GM19328 (cell line): ENCODE data around the gene BLID.

Experiments
- ATAC-seq: cut with Tn5 transposase; IDR thresholded peaks from one replicate; pipeline ENCODE4 v1.9.1; 2021; ENCODE audit warnings: mild to moderate bottlenecking, moderate library complexity; ENCODE audit not compliant: unreplicated experiment

BLID gene

DNA sequence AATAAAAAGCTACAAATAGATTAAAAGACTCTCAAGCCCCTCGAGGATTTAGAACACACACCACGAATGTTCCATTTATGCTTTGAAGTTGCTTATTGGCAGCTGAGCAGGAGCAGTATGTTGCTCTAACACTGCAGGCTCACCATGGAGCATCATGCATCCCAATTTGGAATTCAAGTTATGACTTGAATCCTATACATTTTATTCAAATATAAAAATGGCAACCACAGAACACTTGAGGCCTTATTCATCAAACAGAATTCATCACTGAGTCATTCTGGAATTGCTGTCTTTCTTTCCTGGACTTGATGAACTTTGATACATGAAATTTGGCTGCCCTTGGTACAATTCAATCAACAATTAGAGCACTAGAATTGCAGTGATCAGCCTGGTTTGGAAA, 24.5 kb upstream of the BLID start:
- ATAC-seq: no peak

DNA sequence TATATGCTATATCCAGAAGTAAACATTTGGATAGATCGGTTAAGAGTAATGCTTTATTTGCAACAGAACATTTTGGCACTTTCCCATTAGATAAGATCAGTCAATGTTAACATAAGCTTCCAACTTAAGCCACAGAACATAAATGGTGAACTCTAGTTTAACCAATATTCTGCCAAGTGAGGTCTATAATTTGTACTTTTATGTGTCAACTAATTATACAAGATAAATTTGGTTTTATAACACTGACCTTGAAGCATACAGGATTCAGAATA, 23.5 kb upstream of the BLID start:
- no peak for ATAC-seq

DNA sequence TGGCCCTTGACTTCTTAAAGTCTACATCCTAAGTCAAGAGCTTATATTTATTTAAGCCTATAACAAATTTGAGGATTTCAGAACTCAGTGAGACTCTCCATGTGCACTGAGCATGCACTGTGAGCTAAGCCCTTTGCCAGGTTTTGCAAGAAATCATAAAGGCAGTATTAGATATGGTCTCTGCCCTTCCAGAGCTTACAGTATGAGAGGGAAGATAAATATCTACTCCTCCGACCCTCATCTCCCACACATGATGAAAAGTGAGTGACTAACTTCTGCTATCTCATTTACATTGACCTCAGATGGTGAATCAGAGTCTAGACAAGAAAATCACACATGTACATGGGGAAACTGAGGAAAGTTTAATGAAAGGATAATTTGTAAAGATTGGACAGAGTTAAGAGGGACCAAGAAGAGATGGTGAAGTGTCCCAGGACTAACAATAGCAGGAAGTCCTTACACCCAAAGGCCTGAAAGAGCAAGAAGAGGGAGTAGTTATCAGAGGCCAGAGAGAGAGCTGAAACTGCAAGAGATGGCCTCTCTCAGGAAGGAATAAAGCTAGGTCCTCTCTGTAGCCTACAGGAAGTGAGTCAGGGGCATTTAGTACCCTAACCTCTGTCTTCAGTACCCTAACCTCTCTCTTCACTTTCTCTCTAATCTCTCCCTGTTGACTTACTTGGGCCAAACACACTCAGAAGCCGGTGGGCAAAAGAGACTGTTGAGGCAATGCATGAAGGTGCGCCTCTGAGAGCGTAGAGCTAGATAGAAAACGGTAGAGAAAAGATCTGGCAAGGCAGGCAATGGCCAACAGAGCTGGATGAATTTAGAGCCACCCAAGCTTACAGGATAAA, 23.0 kb upstream of the BLID start:
- ATAC-seq: no peak

DNA sequence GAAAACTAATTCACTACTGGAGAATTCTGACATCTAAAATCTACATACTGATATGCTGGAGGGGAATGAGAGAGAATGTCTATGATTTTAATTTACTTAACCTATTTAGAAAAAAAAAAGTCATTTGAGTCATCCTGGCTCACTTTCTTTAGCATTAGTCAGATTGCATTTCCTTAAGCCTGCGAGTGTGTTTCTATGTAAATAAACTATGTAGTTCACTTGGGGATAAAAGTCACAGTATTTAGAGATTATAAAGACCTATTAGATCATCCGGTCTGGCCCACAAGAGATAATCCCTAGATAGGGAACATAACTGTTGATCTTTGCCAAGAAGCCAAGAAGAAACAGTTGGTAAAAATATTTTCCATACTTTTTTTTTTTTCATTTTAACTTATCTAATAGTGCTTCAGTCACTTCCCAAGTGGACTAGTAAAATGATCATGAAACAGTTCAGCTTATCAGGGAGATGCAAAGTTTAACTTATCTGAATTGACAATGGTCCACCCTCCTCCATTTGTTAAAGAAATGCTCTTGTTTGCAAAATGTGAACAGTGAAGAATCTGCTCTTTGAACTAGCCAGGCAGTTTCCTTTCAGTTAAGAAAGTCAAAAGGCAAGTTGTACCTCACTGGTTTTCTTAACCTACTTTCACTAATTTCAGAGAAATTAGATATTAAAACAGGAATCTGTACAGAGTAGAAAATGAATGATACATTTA, 21.2 kb upstream of the BLID start:
- no peak for ATAC-seq

DNA sequence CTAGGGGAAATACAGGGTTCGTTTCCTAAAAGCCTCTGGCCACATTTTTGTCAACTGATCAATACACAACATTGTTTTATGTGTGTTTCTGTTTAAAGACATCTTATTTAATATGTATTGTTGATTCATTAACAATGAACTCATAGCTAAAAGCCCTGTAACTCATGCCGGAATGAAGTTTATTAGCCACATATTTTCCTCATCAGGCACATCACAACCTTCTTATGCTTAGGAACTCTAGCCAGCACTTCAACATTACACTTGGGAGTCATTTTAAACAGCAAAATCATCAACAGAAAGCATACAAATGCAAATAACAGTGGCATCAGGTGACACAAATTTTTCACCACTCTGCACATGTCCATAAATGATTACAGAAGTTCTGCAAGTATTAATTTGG, 15.1 kb upstream of the BLID start:
- no peak for ATAC-seq

DNA sequence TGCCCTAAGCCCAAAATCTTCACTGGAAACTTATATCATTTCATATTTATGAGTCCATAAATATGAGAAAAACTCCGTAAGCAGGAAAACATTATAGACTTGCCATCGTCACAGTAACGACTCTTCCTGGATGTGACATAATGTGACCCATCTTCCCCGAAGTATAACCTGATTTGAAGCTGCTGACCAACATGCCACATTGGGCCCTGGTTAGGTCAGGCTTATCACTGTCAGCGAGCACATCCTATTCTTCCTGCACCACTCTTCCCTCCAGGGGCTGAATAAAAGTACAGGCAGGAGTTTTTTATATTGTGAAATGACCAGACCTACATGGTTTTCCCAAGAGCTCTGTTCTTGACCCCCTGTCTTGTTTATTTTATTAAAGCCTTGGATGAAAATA, 12.1 kb upstream of the BLID start:
- ATAC-seq: no peak

DNA sequence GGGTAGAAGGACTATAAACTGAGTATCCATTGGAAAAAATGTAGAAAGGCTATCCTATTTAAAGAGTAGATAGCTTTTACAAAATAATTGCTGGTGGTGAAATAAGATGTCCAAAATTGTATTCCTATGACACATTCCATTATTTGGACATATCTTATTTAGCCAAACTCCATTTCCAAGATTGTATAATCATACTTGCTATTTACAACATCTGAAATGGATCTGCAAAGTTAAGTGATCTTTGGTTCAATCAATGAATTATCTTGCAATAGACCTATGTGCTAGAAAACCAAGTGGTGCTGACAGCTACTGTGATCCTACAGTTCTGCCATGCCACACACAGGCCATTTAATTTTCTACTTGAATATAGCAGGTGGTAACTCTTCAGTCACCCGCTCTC, 11.0 kb upstream of the BLID start:
- no peak for ATAC-seq

DNA sequence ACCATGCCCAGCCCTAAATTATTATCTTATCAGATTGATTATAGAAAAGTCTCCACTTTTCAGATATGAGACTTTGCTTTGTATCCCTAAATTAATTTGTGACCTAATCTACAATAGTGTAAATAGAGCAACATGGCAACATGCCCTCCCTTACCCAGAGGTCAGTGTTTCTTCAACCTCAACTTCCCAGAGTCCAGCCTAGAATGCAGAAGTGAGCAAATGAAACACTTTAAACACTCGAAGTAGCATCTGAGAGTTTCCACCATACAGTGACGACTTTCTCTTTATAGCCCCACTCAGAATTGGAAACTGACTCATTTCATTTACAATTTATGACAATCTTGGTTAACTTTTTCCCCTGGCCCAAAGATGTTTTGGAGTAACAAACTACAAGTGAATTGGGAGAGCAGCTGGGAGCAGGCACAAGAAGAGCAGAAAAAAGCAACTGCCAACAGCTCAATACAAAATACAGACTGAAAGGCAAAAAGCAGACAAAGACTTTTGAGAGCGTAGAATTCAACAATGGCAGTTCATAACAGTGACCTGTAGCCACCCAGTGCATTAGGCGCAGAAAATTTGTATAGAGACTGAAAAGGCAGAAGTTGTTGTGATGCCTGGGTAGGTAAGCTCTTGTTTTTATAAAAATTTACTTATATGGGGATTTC, 10.1 kb upstream of the BLID start:
- ATAC-seq: no peak

DNA sequence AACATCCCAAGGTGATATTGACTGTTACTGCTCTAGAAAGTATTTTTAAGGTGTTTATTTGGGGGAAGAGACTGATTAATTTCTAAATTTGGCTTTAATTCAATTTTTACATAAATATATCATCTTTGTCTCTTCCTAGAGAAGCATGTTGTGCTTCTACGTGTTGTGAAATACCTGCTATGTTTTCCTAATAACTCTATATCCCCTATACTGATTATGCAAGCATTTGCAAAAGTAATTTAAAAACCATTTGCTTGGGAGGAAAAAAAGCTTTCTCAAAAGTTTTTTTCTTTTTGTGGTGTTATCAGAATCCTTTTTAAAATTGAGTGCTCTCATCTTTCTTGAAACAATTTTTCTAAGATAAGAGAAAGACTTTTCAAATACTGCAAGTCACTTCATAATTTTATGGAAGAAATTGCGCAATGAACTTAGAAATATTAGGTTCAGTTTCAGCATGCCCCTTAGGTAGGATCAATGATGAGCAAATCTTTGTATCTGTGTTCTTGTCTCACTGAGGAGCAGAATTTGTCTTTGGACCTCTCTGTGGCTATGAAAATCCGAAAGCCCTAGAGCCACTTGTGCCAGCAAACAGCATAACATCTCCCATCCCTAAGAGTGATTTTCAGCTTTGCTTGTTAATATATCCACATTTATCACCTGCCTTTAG, 7.4 kb upstream of the BLID start:
- no peak for ATAC-seq

DNA sequence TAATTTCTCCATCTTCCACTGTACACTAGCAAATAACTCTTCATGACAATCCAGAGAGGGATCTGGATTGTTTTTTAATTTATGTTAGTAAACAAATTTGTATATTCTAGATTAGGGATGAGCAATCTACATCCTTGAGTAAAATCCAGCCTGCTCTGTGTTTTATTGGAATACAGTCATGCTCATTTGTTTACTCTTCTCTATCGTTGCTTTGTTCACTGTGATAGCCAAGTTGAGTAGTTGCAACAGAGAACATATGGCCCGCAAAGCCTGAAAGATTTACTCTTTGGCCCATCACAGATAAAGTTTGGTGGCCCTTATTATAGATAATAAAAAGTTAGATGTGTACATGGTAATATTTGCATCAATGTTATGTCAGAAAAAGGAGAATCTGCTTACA, 6.2 kb upstream of the BLID start:
- no peak for ATAC-seq

DNA sequence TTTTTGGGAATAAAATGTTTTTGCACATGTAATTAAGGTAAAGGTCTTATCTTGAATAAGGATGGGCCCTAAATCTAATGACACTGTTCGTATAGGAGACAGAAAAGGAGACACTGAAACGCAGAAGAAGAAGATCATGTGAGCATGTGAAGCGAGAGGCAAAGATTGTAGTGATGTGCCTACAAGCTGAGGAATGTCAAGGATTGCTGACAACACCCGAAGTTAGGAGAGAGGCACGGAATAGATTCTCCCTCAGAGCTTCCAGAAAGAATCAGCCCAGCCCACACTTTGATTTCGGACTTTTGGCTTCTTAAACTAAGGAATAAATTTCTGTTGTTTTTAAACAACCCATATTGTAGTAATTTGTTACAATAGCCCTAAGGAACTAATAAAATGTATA, 4.1 kb upstream of the BLID start:
- no peak for ATAC-seq

DNA sequence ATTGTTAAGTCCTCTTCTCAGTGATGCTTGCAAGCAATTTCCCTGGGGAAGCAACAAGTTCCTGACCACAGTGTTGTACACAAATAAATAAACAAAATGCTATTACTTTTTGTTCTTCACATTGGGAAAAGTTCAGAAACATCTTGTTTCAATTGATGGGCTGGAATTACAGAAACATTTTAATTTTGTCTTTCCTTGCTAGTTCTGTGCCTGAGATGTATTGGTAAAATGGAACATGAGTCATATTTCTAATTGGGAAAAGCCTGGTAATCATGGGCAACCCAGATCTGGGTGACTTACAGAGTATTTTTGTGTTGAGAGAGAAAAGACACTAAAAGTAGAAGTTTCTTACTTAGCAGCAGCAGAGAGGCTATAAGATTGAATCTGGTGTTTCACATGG, 576 bp upstream of the BLID start:
- ATAC-seq: no peak

DNA sequence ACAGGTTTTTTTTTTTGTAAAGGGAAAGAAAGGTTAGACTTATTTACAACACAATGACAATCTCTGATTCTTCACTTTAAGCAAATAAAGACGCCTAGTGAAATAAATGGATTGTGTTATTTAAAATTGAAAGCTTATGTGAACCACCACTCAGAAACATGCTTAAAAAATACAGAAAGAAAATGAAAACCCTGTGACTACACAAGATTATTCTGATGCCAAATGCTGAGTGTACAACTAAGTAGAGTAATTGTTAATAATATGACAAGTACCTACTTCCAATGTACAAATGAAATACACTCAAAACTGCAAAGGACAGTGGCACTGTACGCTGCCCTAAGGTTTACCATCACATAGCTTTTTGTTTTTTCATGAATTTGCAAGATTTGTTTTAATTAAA, 1.0 kb downstream of the BLID start:
- no peak for ATAC-seq

DNA sequence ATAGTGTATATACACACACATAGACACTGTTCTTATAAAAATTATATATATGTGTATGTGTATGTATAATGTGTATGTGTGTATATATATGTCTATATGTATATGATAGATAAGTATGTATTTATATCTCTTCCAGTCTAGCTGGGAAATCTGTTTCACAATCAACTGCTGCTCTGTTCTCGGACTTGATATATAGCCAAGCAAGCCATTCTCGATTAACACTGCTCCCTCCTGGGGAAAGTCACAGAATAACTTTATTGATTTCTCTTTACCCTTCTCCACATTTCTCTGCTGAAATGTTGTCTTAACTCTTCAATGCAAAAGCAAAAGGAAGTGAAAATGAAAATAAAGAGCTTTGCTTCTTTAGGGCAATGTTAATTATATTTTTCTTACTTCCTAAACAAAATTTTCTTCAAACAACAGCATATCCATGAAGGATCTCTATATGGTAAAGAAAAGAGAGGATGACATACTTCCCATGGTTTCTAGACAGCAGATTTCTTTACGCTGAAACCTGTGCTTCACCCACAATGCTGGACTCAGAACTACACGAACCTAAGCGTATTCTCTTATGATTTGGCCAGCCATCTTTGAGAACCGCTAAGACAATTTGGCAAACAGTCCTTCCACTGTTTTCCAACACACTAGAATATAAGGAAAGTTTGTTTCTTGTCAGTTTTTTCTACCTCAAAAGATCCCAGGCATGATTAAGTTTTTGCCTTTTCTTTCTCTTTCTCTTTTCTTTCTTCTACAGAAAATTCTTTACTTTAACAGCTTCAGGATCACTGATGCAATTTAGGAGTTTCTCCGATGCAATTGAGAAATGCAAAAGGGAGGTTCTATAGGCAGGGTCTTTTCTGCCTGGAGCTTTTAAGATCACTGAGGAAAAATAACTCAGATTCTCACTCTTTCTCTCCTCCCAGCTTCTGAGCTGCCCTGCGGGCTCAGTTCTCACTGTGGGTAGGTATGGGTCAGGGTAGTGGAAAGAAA, 1.9 kb downstream of the BLID start:
- ATAC-seq: no peak

DNA sequence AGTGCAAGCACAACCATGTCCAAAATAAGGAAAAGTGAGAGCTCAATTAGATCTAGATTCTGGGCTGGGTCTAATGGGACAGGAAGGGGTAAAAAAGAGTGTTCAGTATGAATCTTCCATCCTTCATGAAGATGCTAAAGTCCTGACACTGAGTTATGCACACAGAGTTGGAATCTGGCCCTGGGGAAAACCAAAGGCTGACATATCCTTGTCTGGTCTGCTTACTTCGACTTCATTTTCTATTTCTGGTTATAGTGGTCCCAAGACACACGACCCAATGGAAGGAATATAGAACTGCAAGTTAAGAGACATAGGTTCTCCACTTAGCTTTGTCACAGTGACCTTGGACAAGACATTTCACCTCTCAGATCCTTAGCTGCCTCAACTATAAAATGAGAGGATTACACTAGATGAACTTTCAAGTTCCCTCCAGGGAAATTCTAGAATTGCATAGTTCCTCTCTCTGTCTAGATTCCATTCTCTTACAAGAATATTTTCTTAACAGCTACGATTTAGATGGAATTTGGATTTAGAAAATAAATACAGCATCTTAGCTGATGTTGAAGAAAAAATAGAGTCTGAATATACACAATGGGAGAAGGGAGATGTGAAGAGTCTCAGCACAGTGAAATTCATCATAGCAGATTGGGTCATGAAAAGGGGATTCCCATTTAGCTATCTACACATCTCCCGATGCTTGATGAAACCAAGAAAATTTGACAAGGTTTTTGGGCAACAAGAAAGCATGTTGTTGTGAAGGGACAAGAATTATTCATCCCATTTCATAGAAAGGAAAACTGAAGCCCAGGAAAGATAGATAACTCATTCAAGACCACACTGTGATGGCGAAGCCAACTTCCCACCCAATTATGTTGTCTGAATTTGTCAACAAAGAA, 3.3 kb downstream of the BLID start:
- no peak for ATAC-seq

DNA sequence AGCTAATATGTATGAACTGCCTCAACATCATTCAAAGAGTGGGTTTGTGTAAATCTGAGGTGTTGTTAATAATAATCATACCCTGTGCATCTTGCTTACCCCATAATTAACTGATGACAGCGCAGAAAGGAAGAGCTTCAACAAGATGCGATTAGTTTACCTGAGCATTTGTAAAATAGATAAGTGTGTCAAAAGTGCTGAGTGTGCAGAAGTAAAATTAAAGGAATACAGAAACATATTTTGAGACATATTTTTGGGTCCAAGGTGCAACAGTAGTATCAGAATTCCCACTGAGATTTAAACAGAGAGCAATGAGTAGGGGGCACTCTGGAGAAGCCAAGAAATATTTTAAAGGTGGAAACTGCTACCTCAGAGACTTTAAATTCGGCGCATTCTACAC, 6.1 kb downstream of the BLID start:
- ATAC-seq: no peak

DNA sequence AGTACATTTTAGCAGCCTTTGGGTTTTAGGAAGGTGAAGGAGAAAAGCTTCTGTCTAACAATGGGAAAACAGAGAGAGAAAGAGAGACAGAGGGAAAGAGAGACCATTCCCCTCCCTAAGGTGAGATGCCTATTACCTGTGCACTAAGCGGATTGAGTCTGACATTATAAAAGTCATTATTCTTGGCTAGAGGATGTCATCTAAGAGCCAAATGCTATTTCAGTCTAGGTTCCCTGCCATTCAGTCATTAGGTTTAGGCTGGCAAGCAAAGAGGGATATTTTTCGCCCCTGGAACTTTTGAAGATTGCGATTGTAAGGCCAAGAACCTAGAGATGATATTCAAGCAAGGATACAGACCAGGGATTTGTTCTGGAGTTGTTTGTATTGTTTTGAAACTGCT, 7.2 kb downstream of the BLID start:
- no peak for ATAC-seq

DNA sequence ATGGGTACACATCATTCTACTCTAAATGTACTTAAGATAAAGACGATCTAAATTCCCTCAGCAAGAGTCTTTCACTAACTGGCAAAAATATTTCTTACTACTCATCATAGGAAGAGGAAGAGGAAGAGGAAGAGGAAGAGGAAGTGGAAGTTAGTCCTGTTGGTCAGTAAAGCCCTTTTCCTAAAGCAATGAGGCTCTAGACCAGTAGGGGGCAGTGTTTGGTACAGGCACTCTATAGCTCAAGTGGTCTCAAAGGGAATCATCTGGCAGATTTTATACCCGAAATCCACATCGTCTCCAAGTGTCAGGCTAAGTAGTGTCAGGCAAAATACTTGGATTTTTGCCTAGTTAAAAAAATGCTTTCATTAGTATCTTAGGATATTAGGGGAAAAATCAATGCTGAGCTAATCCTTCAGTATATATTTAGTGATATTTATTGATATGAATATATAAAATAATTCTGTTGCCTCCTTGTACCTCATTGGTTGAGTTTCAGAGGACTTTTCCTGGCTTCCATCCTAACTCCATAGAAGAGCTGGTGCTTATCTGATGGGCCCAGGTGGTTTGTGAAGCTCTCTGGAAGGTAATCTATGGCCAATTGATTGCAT, 7.7 kb downstream of the BLID start:
- ATAC-seq: no peak

DNA sequence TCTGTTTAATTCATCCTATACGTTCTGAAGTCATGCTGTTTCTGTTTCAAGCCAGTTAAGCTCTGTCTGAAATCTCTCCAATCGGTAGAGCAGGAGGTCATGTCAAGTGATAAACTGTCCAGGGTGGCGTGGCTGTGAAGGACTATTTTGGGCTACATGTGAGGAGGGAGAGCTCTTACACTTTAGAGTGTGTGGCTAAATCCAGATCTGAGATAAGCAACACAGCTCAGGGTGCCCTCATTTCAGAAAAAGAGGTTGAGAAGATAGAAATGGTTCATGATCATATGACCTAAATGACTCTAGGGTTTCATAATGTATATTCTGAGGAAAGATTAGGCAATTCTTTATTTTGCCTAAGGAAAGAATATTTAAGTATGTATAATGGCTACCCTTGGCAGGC, 8.4 kb downstream of the BLID start:
- ATAC-seq: no peak
